Activated CD8-positive, alpha-beta memory T cell treated with anti-CD3 and anti-CD28 coated beads, Interleukin-2, amount 50 U/mL, for 4 hours (primary cell): ENCODE measurements around the gene SHISA8.
"Not testable (repeated sequence)": the region's sequence is repeated elsewhere in the genome, so short reads cannot be mapped to it uniquely, and the experiment has no call there.

Experiments
- DNase-seq: peaks from one replicate; pipeline ENCODE4 v3.0.0-alpha.2; 2020

Gene SHISA8

GRCh38 chr22:41915035-41915785, at the start of gene SHISA8:
Gene SHISA8, minus strand, starts transcription at chr22:41915074. Its CDS starts 407 bp downstream, at chr22:41914667.
- peak; percentile 69 for DNase-seq

- no peak for DNase-seq
Observed at GRCh38 chr22:41964112-41964491, 49.2 kb upstream of the SHISA8 start.

GRCh38 chr22:41963453-41964111, 48.7 kb upstream of the SHISA8 start:
- DNase-seq = no peak

- DNase-seq = no peak
Observed at GRCh38 chr22:41957941-41958556, 43.2 kb upstream of the SHISA8 start.

- DNase-seq = no peak
Observed at GRCh38 chr22:41952713-41953112, 37.8 kb upstream of the SHISA8 start.

GRCh38 chr22:41951898-41952474, 37.1 kb upstream of the SHISA8 start, which contains the start of gene SMIM45:
Gene SMIM45, plus strand, starts transcription at chr22:41952150.
- no peak for DNase-seq

- DNase-seq = no peak
Observed at GRCh38 chr22:41949297-41949965, 34.6 kb upstream of the SHISA8 start.

- not testable (repeated sequence) for DNase-seq
Observed at GRCh38 chr22:41948928-41949296, 34.0 kb upstream of the SHISA8 start.

- DNase-seq = no peak
Observed at GRCh38 chr22:41948142-41948541, 33.3 kb upstream of the SHISA8 start.

GRCh38 chr22:41947424-41948080, 32.7 kb upstream of the SHISA8 start:
- no peak for DNase-seq

GRCh38 chr22:41946629-41947423, 32.0 kb upstream of the SHISA8 start, which contains the start of gene CENPM:
Gene CENPM, minus strand, starts transcription at chr22:41947152. Its CDS starts 76 bp downstream, at chr22:41947076.
- peak; percentile 84 for DNase-seq

- DNase-seq = no peak
Observed at GRCh38 chr22:41943661-41944209, 28.9 kb upstream of the SHISA8 start.

- peak; percentile 87 for DNase-seq
Observed at GRCh38 chr22:41940832-41941765, 26.2 kb upstream of the SHISA8 start.

GRCh38 chr22:41939981-41940831, 25.3 kb upstream of the SHISA8 start:
- DNase-seq = peak; percentile 90

- no peak for DNase-seq
Observed at GRCh38 chr22:41936894-41937169, 22.0 kb upstream of the SHISA8 start.

GRCh38 chr22:41935509-41935908, 20.6 kb upstream of the SHISA8 start:
- no peak for DNase-seq

GRCh38 chr22:41935015-41935351, 20.1 kb upstream of the SHISA8 start:
- no peak for DNase-seq

- no peak for DNase-seq
Observed at GRCh38 chr22:41934284-41935014, 19.6 kb upstream of the SHISA8 start.
